Mucosa of rectum (tissue), 2 donors: ENCODE results near the gene CTSE.

Experiments
- H3K27ac ChIP-seq, 2 donors: one replicate each; pipeline ENCODE4 v1.7.0; 2013; ENCODE audit warnings: inconsistent platforms in 2 of 2, low read depth in 2 of 2, low read length in 2 of 2
- H3K27me3 ChIP-seq, 2 donors: one replicate each; pipeline ENCODE4 v1.7.0; 2013; ENCODE audit warnings: low read length in 2 of 2; ENCODE audit not compliant: control insufficient read depth in 2 of 2, insufficient read depth in 2 of 2
- H3K36me3 ChIP-seq, 2 donors: one replicate each; pipeline ENCODE4 v1.7.0; 2013; ENCODE audit warnings: low read length in 2 of 2; ENCODE audit not compliant: control insufficient read depth in 2 of 2, insufficient read depth in 2 of 2
- H3K4me1 ChIP-seq, 2 donors: one replicate each; pipeline ENCODE4 v1.7.0; 2013; ENCODE audit warnings: low read length in 2 of 2, mild to moderate bottlenecking in 1 of 2; ENCODE audit not compliant: control insufficient read depth in 2 of 2, insufficient read depth in 2 of 2
- H3K4me3 ChIP-seq, 2 donors: one replicate each; pipeline ENCODE4 v1.7.0; 2013; ENCODE audit warnings: low read length in 2 of 2
- H3K9ac ChIP-seq, 2 donors: one replicate each; pipeline ENCODE4 v1.7.0; 2013; ENCODE audit warnings: low read length in 2 of 2, low read depth in 1 of 2, mild to moderate bottlenecking in 1 of 2
- H3K9me3 ChIP-seq, 2 donors: one replicate each; pipeline ENCODE4 v1.7.0; 2013; ENCODE audit warnings: low read length in 2 of 2; ENCODE audit not compliant: control insufficient read depth in 2 of 2
- donor health status: healthy.
- donor health status: Normal muscosa, but diverticular disease.

Gene CTSE

DNA sequence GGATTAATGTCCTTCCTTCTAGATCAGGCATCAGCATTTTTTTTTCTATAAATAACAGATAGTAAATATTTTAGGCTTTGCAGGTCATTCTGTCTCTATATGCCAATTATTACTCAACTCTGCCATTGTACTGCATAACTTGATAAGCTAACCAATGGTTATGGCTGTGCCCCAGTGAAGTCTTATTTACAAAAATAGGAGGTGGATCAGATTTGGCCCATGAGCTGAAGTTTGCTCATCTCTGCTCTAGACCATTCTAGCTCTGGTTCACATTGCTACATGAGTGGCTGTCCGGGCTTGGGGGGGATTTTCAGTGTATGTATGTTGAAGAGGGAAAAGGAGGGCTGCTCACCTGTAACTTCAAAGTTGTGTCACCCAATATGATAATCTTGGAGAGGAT is 30.6 kb downstream of the CTSE start:
- Histone ChIP-seq H3K27me3 (peaks cover 0 to 3% of the 10 kb centered on the region in 2 donors), H3K27ac (no peak overlapping the region), H3K36me3 (peaks cover 0 to 3% of the 10 kb centered on the region in 2 donors), H3K9ac (no peak overlapping the region), H3K4me1 (no peaks in the 10 kb centered on the region), H3K4me3 (no peak overlapping the region), H3K9me3 (no peaks in the 10 kb centered on the region)

DNA sequence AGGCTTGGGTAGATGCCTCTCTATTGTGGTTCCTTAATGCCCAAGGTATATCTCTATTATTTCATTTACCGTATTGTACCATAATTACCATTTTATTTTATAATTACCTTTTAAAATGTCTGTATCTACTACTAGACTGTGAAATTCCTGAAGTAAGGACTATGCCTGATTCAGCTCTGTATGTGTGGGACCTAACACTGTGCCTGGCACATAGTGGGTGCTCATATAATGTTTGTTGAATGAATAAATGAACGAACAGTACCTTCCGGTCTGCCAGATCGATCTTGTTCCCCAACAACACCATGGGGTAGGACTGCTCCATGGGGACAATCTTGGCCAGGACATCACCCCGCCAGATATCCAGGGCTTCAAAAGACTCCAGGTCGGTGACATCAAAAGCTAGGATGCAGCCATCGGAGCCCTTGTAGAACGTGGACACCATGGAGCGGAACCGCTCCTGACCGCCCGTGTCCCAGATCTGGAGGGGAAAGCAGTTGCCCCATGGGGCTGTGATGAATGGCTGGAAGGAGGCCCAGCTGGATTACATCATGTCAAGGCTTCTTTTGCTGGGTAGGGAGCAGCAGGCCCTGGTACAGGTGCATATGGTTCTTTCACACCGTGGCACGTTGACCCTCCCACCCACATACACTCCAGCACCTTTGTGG is 31.3 kb downstream of the CTSE start:
- Histone ChIP-seq H3K4me1 (no peaks in the 10 kb centered on the region), H3K9ac (no peak overlapping the region), H3K27ac (no peak overlapping the region), H3K9me3 (no peaks in the 10 kb centered on the region), H3K27me3 (peaks cover 0 to 3% of the 10 kb centered on the region in 2 donors), H3K4me3 (no peak overlapping the region), H3K36me3 (peaks cover 0 to 3% of the 10 kb centered on the region in 2 donors)

DNA sequence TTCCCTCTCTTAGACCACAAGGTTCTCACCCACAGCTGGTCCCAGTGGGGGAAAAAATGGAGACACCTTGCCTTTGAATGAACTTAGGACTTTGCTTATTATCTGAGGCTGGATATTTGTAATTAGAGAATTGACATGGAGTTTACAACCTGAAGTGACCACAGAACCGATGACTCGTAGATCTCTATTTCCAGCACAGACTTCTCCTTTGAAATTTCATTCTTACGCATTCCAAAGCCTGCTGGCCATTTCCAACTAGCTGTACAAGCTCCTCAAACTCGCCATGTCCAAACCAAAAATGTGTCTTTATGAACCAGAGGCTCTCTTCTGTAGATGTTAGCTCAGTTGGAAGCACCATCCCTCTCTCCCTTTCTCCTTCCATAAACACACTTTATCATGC is 32.5 kb downstream of the CTSE start:
- no peaks in the 10 kb centered on the region for H3K9me3 ChIP-seq
- H3K9ac ChIP-seq = no peak overlapping the region
- no peak overlapping the region for H3K4me3 ChIP-seq
- peaks cover 0 to 3% of the 10 kb centered on the region in 2 donors for H3K27me3 ChIP-seq
- H3K4me1 ChIP-seq = no peaks in the 10 kb centered on the region
- peaks cover 0 to 3% of the 10 kb centered on the region in 2 donors for H3K36me3 ChIP-seq
- H3K27ac ChIP-seq = no peak overlapping the region

DNA sequence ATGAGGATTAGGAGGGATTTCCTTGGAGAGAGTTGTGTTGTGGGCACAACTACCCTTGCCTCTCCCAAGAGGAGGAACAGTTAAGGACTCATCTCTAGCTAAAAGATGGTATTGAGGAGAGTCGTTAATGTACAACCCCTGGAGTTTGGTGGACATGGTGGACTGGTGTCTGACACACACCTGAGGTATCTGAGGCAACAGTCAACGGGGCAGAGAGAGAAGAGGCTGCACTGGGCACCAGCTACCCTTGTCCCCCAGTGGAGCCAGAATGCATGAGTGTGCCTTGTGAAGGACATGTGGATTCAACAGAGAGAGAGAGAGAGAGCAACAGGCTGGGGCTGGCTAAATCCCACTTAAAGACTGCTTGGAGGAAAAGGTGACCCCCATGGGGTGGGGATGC is 33.5 kb downstream of the CTSE start:
- Histone ChIP-seq H3K4me3 (no peak overlapping the region), H3K27ac (no peak overlapping the region), H3K36me3 (peaks cover 0 to 3% of the 10 kb centered on the region in 2 donors), H3K27me3 (peaks cover 0 to 3% of the 10 kb centered on the region in 2 donors), H3K4me1 (no peaks in the 10 kb centered on the region), H3K9me3 (no peaks in the 10 kb centered on the region), H3K9ac (no peak overlapping the region)

DNA sequence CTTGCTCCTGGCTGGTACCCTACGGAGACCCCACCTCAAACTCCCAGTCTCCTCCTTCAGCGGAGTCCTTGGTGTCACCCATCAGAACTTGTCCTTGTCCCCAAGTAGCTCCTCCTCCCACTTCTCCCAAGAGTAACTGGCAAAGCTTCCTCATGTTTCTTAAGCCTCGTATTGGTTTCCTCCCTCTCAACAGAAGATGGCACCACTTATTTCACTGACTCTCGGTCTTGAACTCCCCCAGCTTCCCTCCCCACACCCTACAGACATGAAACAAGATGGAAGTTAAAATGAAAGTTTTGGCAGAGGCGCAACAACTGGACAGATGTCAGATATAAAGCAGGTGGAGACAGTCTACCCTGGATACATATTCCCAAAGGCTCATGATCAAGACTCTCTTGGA is 33.9 kb downstream of the CTSE start:
- Histone ChIP-seq H3K27ac (no peak overlapping the region), H3K4me1 (no peaks in the 10 kb centered on the region), H3K36me3 (peaks cover 0 to 3% of the 10 kb centered on the region in 2 donors), H3K4me3 (no peak overlapping the region), H3K27me3 (peaks cover 0 to 3% of the 10 kb centered on the region in 2 donors), H3K9ac (no peak overlapping the region), H3K9me3 (no peaks in the 10 kb centered on the region)

DNA sequence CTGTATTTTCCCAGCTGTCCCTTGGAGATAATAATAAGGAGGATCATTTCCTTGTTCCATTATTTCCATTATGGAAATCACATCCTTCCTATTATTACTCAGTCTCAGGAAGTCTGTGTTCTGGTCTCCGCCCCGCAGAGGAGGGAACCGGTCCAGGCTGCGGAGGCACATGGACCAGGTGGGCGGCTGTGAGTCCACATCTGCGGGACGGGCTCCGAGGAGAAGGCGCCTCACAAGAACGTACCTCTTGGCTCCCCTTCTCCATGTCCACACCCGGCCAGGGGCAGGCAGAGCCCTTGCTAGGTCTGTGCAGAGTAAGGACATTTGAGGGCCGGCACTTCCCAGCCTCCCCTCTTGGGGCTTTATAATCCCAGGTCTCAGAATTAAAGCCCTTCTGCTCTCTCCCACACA is 35.1 kb downstream of the CTSE start:
- Histone ChIP-seq H3K9ac (no peak overlapping the region), H3K27ac (no peak overlapping the region), H3K36me3 (peaks cover 0 to 3% of the 10 kb centered on the region in 2 donors), H3K9me3 (no peaks in the 10 kb centered on the region), H3K27me3 (peaks cover 0 to 3% of the 10 kb centered on the region in 2 donors), H3K4me1 (no peaks in the 10 kb centered on the region), H3K4me3 (no peak overlapping the region)

DNA sequence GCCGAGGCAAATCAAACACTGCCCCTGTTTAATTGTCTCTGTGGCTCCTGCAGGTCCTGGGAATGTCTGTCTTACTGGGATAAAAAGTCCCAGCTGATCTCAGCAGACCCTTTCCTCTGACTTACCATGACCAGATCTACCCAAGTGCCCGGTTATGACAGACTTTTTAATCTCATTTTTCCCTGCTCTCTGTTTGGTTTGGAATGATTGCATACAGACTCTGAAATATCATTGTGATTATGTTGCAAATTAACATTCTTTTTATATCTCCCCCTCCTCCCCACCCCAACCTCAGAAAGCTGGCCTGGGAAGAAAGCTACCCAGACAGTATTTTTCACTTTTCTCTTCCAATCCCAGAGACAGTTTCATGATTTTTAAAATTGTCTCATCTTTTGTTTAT is 36.8 kb downstream of the CTSE start:
- H3K27ac ChIP-seq = no peak overlapping the region
- H3K9ac ChIP-seq = no peak overlapping the region
- H3K4me3 ChIP-seq = no peak overlapping the region
- peaks cover 0 to 3% of the 10 kb centered on the region in 2 donors for H3K27me3 ChIP-seq
- no peaks in the 10 kb centered on the region for H3K36me3 ChIP-seq
- no peaks in the 10 kb centered on the region for H3K9me3 ChIP-seq
- H3K4me1 ChIP-seq = no peaks in the 10 kb centered on the region

DNA sequence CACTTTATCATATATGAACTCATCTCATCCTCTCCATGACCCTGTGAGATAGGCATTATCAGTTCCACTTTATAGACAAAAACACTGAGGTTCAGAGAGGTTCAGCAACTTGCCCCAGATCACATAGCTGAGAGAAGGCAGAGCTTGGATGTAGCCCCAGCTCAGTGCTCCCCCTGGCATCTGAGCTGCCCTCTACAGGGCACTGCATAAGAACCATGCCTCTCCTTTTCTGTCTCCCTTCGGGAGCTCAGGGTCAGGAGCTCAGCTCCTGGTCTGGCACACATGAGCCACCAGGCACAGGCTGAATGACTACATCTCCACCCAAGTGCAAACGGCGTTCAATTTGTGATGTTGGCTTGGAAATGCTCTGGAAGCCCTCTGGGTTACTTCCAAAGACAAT is 37.4 kb downstream of the CTSE start:
- peaks cover 0 to 3% of the 10 kb centered on the region in 2 donors for H3K27me3 ChIP-seq
- no peak overlapping the region for H3K9ac ChIP-seq
- H3K9me3 ChIP-seq = no peaks in the 10 kb centered on the region
- no peak overlapping the region for H3K4me3 ChIP-seq
- H3K27ac ChIP-seq = no peak overlapping the region
- H3K36me3 ChIP-seq = no peaks in the 10 kb centered on the region
- H3K4me1 ChIP-seq = no peaks in the 10 kb centered on the region

DNA sequence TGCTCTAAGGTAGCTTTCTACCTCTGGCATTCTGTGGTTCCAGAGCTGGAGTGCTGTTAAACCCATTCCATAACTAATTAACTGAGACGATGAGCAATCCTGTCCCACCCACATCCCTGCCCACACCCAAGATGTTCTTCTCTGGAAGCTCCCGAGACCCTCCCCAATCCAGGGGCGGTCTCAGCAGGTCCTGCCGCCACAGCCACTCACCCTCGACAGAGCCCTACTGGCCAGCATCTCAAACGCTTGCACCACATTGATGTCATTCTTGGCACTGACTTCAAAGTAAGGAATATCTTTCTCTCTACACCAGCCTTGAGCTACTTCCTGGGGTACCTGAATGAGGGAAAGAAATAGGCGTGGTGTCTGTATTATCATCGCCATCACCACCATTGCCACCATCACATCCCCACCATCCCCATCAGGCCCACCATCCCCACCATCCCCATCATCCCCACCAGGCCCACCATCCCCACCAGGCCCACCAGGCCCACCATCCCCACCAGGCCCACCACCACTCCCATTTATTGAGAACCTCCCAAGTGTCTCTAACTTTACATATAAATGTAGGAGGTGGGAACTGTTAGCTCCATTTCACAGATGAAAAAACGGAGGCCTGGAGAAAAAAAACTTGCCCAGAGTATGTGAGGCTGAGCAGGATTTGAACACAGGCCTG is 38.2 kb downstream of the CTSE start:
- H3K4me1 ChIP-seq = no peaks in the 10 kb centered on the region
- no peak overlapping the region for H3K27ac ChIP-seq
- H3K36me3 ChIP-seq = no peaks in the 10 kb centered on the region
- no peak overlapping the region for H3K4me3 ChIP-seq
- no peak overlapping the region for H3K9ac ChIP-seq
- H3K27me3 ChIP-seq = peaks cover 0 to 3% of the 10 kb centered on the region in 2 donors
- no peaks in the 10 kb centered on the region for H3K9me3 ChIP-seq

DNA sequence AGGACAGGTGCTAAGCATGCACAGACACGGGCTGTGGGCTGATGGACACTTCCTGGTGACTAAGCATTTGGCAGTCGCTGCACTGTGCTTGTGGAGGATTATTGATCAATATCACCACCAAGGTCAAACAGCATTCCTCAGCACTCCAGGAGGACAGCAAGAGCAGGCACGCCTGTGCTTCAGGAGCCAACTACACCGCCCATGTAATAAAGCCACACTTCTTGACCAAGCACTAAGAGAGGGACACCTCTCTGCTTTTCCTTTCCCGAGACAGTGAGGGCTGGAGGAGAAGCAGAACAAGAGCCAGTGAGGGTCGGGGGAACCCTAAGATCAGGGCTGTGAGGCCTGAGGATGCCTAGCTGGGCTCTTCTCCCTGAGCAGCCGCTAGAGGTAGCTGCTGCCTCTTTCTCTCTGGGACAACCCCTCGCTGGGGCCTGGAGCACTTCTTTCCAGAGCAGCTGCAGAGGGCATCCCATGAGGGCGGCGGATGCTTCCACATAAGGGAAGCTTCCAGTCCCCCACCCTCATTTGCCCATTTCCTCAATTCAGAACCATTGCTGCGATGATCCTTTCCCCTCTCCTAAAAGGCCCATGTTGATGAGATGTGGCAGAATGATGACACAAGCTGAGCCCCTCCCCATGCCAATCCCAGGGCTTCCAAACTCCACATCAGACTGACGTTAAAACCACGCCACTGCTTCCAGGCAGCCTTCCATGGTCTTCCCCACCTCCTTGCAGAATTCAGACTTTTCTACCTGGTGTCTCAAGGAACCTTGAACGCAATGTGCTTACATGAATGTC is 39.6 kb downstream of the CTSE start:
- no peak overlapping the region for H3K4me3 ChIP-seq
- no peaks in the 10 kb centered on the region for H3K9me3 ChIP-seq
- H3K27ac ChIP-seq = no peak overlapping the region
- H3K36me3 ChIP-seq = no peaks in the 10 kb centered on the region
- H3K27me3 ChIP-seq = no peaks in the 10 kb centered on the region
- H3K4me1 ChIP-seq = no peaks in the 10 kb centered on the region
- H3K9ac ChIP-seq = peak overlapping the region in 1 of 2 donors; percentile 1
